Liver (tissue), 9 donors: ENCODE results near the gene FGF14. TPM values are rescaled to one million over a fixed set of nuclear protein-coding genes. Genes with fewer than 3 reads are reported as not detected.

Experiments used
- DNase-seq: peaks from one replicate; pipeline ENCODE4 v3.0.0-alpha.2; 2017; ENCODE audit warnings: low spot score
- H3K27ac ChIP-seq, 2 donors: one replicate each; pipeline ENCODE4 v1.7.0; 2013; ENCODE audit warnings: inconsistent platforms in 2 of 2, low read length in 2 of 2, control low read depth in 1 of 2, low read depth in 1 of 2, mild to moderate bottlenecking in 1 of 2
- H3K27me3 ChIP-seq, 4 donors: one replicate each; pipeline versions ENCODE4 v1.6.1 to v1.7.0; 2013; ENCODE audit warnings: low read length in 3 of 4, inconsistent platforms in 1 of 4, mild to moderate bottlenecking in 1 of 4, moderate library complexity in 1 of 4; ENCODE audit not compliant: control insufficient read depth in 4 of 4, insufficient read depth in 4 of 4
- H3K36me3 ChIP-seq, 4 donors: one replicate each; pipeline versions ENCODE4 v1.6.1 to v1.7.0; 2013; ENCODE audit warnings: low read length in 3 of 4, mild to moderate bottlenecking in 3 of 4, low read depth in 1 of 4, moderate library complexity in 1 of 4; ENCODE audit not compliant: control insufficient read depth in 4 of 4, insufficient read depth in 3 of 4
- H3K4me1 ChIP-seq, 4 donors: one replicate each; pipeline versions ENCODE4 v1.6.1 to v1.7.0; 2013; ENCODE audit warnings: low read length in 3 of 4, mild to moderate bottlenecking in 3 of 4, moderate library complexity in 1 of 4; ENCODE audit not compliant: control insufficient read depth in 4 of 4, insufficient read depth in 4 of 4
- H3K4me3 ChIP-seq, 3 donors: one replicate each; pipeline versions ENCODE4 v1.6.1 to v1.7.0; 2013; ENCODE audit warnings: low read length in 3 of 3, control low read depth in 1 of 3, low read depth in 1 of 3, mild to moderate bottlenecking in 1 of 3
- H3K9ac ChIP-seq, 2 donors: one replicate each; pipeline ENCODE4 v1.7.0; 2013; ENCODE audit warnings: low read length in 2 of 2, mild to moderate bottlenecking in 2 of 2, moderate library complexity in 2 of 2, control low read depth in 1 of 2, low read depth in 1 of 2
- H3K9me3 ChIP-seq, 4 donors: one replicate each; pipeline versions ENCODE4 v1.6.1 to v1.7.0; 2013; ENCODE audit warnings: low read length in 3 of 4; ENCODE audit not compliant: control insufficient read depth in 4 of 4
- ATF3 ChIP-seq: IDR thresholded peaks from 2 replicates; pipeline ENCODE4 v1.6.1; 2016; ENCODE audit warnings: antibody characterized with exemption
- CTCF ChIP-seq: fragments of 150-350 bp; IDR thresholded peaks from 2 replicates; pipeline ENCODE4 v1.5.1; 2017; ENCODE audit warnings: improper control_type of control experiment, low read depth, low read length; ENCODE audit not compliant: missing input control
- EGR1 ChIP-seq, 2 donors: IDR thresholded peaks; 2 replicates each; pipeline ENCODE4 v1.6.1; 2016 to 2018; ENCODE audit warnings: antibody characterized with exemption in 2 of 2, low read depth in 2 of 2
- FOXA1 ChIP-seq: IDR thresholded peaks from 2 replicates; pipeline ENCODE4 v1.6.1; 2016; ENCODE audit warnings: antibody characterized with exemption
- GABPA ChIP-seq, 2 donors: IDR thresholded peaks in 1 of 2; conservative IDR thresholded peaks in 1 of 2; 2 replicates each; pipeline ENCODE4 v1.6.1; 2016; ENCODE audit warnings: antibody characterized with exemption in 2 of 2, mild to moderate bottlenecking in 1 of 2, moderate library complexity in 1 of 2
- HNF4A ChIP-seq, 2 donors: conservative IDR thresholded peaks; 2 replicates each; pipeline ENCODE4 v1.6.1; 2016; ENCODE audit warnings: antibody characterized with exemption in 2 of 2, mild to moderate bottlenecking in 2 of 2
- HNF4G ChIP-seq: IDR thresholded peaks from 2 replicates; pipeline ENCODE4 v1.6.1; 2016; ENCODE audit warnings: antibody characterized with exemption
- JUND ChIP-seq, 2 donors: IDR thresholded peaks; 2 replicates each; pipeline ENCODE4 v1.6.1; 2016; ENCODE audit warnings: antibody characterized with exemption in 2 of 2
- MAX ChIP-seq: IDR thresholded peaks from 2 replicates; pipeline ENCODE4 v1.6.1; 2016; ENCODE audit warnings: antibody characterized with exemption
- NR2F2 ChIP-seq: IDR thresholded peaks from 2 replicates; pipeline ENCODE4 v1.6.1; 2016; ENCODE audit warnings: antibody characterized with exemption
- RAD21 ChIP-seq, 2 donors: IDR thresholded peaks; 2 replicates each; pipeline ENCODE4 v1.6.1; 2016; ENCODE audit warnings: antibody characterized with exemption in 2 of 2, mild to moderate bottlenecking in 2 of 2
- REST ChIP-seq: IDR thresholded peaks from 2 replicates; pipeline ENCODE4 v1.6.1; 2016; ENCODE audit warnings: antibody characterized with exemption, mild to moderate bottlenecking
- RXRA ChIP-seq, 2 donors: IDR thresholded peaks; 2 replicates each; pipeline ENCODE4 v1.6.1; 2017 to 2018; ENCODE audit warnings: antibody characterized with exemption in 2 of 2, mild to moderate bottlenecking in 1 of 2
- SP1 ChIP-seq: IDR thresholded peaks from 2 replicates; pipeline ENCODE4 v1.6.1; 2018; ENCODE audit warnings: antibody characterized with exemption, mild to moderate bottlenecking
- TAF1 ChIP-seq: conservative IDR thresholded peaks from 2 replicates; pipeline ENCODE4 v1.6.1; 2016; ENCODE audit warnings: antibody characterized with exemption, mild to moderate bottlenecking
- YY1 ChIP-seq: IDR thresholded peaks from 2 replicates; pipeline ENCODE4 v1.6.1; 2016; ENCODE audit warnings: antibody characterized with exemption, mild to moderate bottlenecking
- ZBTB33 ChIP-seq: IDR thresholded peaks from 2 replicates; pipeline ENCODE4 v1.6.1; 2016; ENCODE audit warnings: antibody characterized with exemption
- WGBS: extraction: QIAGEN DNeasy Blood & Tissue Kit; methylation state at CpG from one replicate; pipeline ENCODE4 v1.1.7; 2013; 5-methylcytosine and 5-hydroxymethylcytosine counted together
- polyA plus RNA-seq, 2 donors: library from polyadenylated mRNA; stranded (reverse) in 1 of 2; unstranded in 1 of 2; fragments of 200-250 nt in 1 of 2; fragments of >200 nt in 1 of 2; fragmentation: Nextera tagmentation in 1 of 2; extraction: Ambion mirVana in 1 of 2; gene quantifications; one replicate each; pipeline versions ENCODE4 v1.2.1 to v1.2.3, GENCODE V29; 2013 to 2015
- total RNA-seq, 2 donors: library from RNA; depleted of rRNA; stranded (reverse); fragments of >200 nt; gene quantifications; one replicate each; pipeline ENCODE4 v1.2.3, GENCODE V29; 2014
- donor health status: healthy.
- donor health status: healthy.
- donor health status: healthy.
- donor health status: healthy.
- donor health status: healthy.

FGF14 gene
- total and polyA plus RNA-seq, 4 donors, result 0.05 to 3.3 (median 1.0) TPM

- 62% methylated on average over 3 of the region's 3 CpGs for WGBS
- no peak for DNase-seq
Measured at GRCh38 chr13:101795460-101795859, 606.4 kb downstream of the FGF14 start.

More at GRCh38 chr13:101795460-101795859, 606.4 kb downstream of the FGF14 start:
- Histone ChIP-seq H3K4me1 (no peaks in the 10 kb centered on the region), H3K27me3 (peaks cover 0 to 4% (median 0%) of the 10 kb centered on the region in 4 donors), H3K9me3 (no peaks in the 10 kb centered on the region), H3K36me3 (no peaks in the 10 kb centered on the region), H3K9ac (no peak overlapping the region), H3K4me3 (no peak overlapping the region), H3K27ac (no peak overlapping the region)
- no peak for TF ChIP-seq FOXA1
- TF ChIP-seq RAD21 (IDR thresholded peaks at IDR 0.05), result no peak
- no peak for TF ChIP-seq TAF1
- no peak for TF ChIP-seq RXRA (IDR thresholded peaks at IDR 0.05)
- no peak for TF ChIP-seq NR2F2
- no peak for TF ChIP-seq REST
- no peak for TF ChIP-seq CTCF
- no peak for TF ChIP-seq HNF4G
- TF ChIP-seq SP1, result no peak
- no peak for TF ChIP-seq ATF3
- no peak for TF ChIP-seq MAX
- TF ChIP-seq HNF4A (conservative IDR thresholded peaks at IDR 0.05), result no peak
- no peak for TF ChIP-seq EGR1 (IDR thresholded peaks at IDR 0.05; ENCODE audit: low read depth in 2 of 2)
- no peak for TF ChIP-seq ZBTB33
- no peak for TF ChIP-seq YY1
- no peak for TF ChIP-seq JUND (IDR thresholded peaks at IDR 0.05)
- no peak for TF ChIP-seq GABPA (IDR thresholded peaks at IDR 0.05 in 1 of 2, conservative IDR thresholded peaks at IDR 0.05 in 1 of 2)
